GM12878 (cell line): Measurements from ENCODE around the gene CHN1. TPM values are rescaled to one million over a fixed set of nuclear protein-coding genes. Genes with fewer than 3 reads are reported as not detected.

ENCODE experiments used
- ATAC-seq: fragments of 200-7000 bp; cut with Tn5 transposase; 3 replicates; pipeline ENCODE4 v1.9.1; 2020; ENCODE audit warnings: mild to moderate bottlenecking, moderate library complexity
- BruUV-seq: library from RNA; stranded (reverse); fragments of 400-500 nt; replicated peaks from 2 replicates; lab custom pipeline; 2021; lab: Mats Ljungman, UMichigan
- CTCF ChIA-PET: fragments of 300-600 bp; sonication (Branson Sonifier 250); formaldehyde crosslinking; extraction: SDS; loops from one replicate; lab custom pipeline; 2021; ENCODE audit warnings: inconsistent platforms; lab: Yijun Ruan, JAX
- POLR2A ChIA-PET: fragments of 350-600 bp; formaldehyde crosslinking; extraction: SDS; loops from one replicate; lab custom pipeline; 2021; ENCODE audit warnings: inconsistent platforms; lab: Charles Lee
- RAD21 ChIA-PET: fragments of 300-600 bp; sonication (Branson Sonifier 250); formaldehyde crosslinking; loops from one replicate; lab custom pipeline; 2023; ENCODE audit warnings: antibody characterized with exemption; ENCODE audit not compliant: unreplicated experiment; lab: Charles Lee
- SMC1A ChIA-PET: fragments of 300-600 bp; sonication (Branson Sonifier 250); formaldehyde crosslinking; loops from one replicate; lab custom pipeline; 2023; ENCODE audit not compliant: unreplicated experiment, uncharacterized antibody; lab: Charles Lee
- DNase-seq: peaks from one replicate; pipeline ENCODE4 v3.0.0-alpha.2; 2011; ENCODE audit warnings: low read depth, low spot score
- FAIRE-seq: peaks from 3 replicates; lab custom pipeline; 2011; peaks lifted over from hg19 to GRCh38; lab: Jason Lieb, UNC
- H2AFZ ChIP-seq: 2 replicates; pipeline ENCODE4 v1.6.0; 2011; ENCODE audit warnings: low read depth, low read length, control low read depth; ENCODE audit not compliant: control insufficient read depth
- H3K27ac ChIP-seq: 2 replicates; pipeline ENCODE4 v1.5.1; 2011; ENCODE audit warnings: control low read depth; ENCODE audit not compliant: control insufficient read depth, insufficient read depth
- H3K27me3 ChIP-seq, 2 experiments: replicated peaks in 1 of 2; 2 replicates each; pipeline versions ENCODE4 v1.6.0 to v1.6.1; 2011; ENCODE audit warnings: low read length in 1 of 2; ENCODE audit not compliant: control insufficient read depth in 2 of 2, insufficient read depth in 2 of 2
- H3K36me3 ChIP-seq, 2 experiments: 2 replicates each; pipeline ENCODE4 v1.5.1; 2011; ENCODE audit warnings: low read length in 1 of 2; ENCODE audit not compliant: control insufficient read depth in 2 of 2, insufficient read depth in 2 of 2
- H3K4me1 ChIP-seq: 2 replicates; pipeline ENCODE4 v1.6.1; 2011; ENCODE audit warnings: mild to moderate bottlenecking, low read length, moderate library complexity, mixed read lengths; ENCODE audit not compliant: control insufficient read depth, insufficient read depth
- H3K4me2 ChIP-seq: 2 replicates; pipeline ENCODE4 v1.6.0; 2011; ENCODE audit warnings: control low read depth; ENCODE audit not compliant: control insufficient read depth, insufficient read depth
- H3K4me3 ChIP-seq: fragments of 200-600 bp; sonication (generic); 2 replicates; pipeline ENCODE4 v1.5.1; 2016
- H3K79me2 ChIP-seq: 2 replicates; pipeline ENCODE4 v1.6.0; 2011; ENCODE audit warnings: low read length; ENCODE audit not compliant: control insufficient read depth, insufficient read depth
- H3K9ac ChIP-seq: 2 replicates; pipeline ENCODE4 v1.8.0; 2011; ENCODE audit warnings: low read length, control low read depth, mixed read lengths; ENCODE audit not compliant: control insufficient read depth, insufficient read depth
- H3K9me3 ChIP-seq: replicated peaks from 3 replicates; pipeline ENCODE4 v1.5.1; 2011; ENCODE audit warnings: mild to moderate bottlenecking, low read length; ENCODE audit not compliant: control insufficient read depth, insufficient read depth
- H4K20me1 ChIP-seq: 2 replicates; pipeline ENCODE4 v1.6.0; 2011; ENCODE audit not compliant: control insufficient read depth, insufficient read depth
- FOXM1 ChIP-seq: IDR thresholded peaks from 2 replicates; pipeline ENCODE4 v1.6.1; 2012; ENCODE audit warnings: low read depth, mild to moderate bottlenecking, inconsistent platforms, low read length, moderate library complexity
- GATAD2B ChIP-seq: fragments of 450-650 bp; conservative IDR thresholded peaks from 2 replicates; pipeline ENCODE4 v1.6.1; 2017; ENCODE audit warnings: low read depth, mild to moderate bottlenecking, moderate library complexity
- MEF2A ChIP-seq: IDR thresholded peaks from 2 replicates; pipeline ENCODE4 v1.6.1; 2011; ENCODE audit warnings: low read depth, mild to moderate bottlenecking, low read length, moderate library complexity; ENCODE audit not compliant: insufficient read depth
- MYB ChIP-seq: fragments of 150-350 bp; IDR thresholded peaks from 2 replicates; pipeline ENCODE4 v1.6.1; 2014; ENCODE audit warnings: mild to moderate bottlenecking, low read depth, low read length, borderline replicate concordance
- NFYB ChIP-seq: IDR thresholded peaks from 2 replicates; pipeline ENCODE4 v1.6.1; 2011; ENCODE audit warnings: low read depth, mild to moderate bottlenecking, low read length, improper control_type of control experiment, moderate library complexity; ENCODE audit not compliant: insufficient read depth
- PAX5 ChIP-seq: IDR thresholded peaks from 2 replicates; pipeline ENCODE4 v1.6.1; 2011; ENCODE audit warnings: low read depth, low read length, borderline replicate concordance
- POLR2AphosphoS5 ChIP-seq: IDR thresholded peaks from 2 replicates; pipeline ENCODE4 v1.6.1; 2011; ENCODE audit warnings: mild to moderate bottlenecking, low read length, inconsistent platforms
- RAD51 ChIP-seq: fragments of 450-650 bp; IDR thresholded peaks from 2 replicates; pipeline ENCODE4 v1.6.1; 2016; ENCODE audit warnings: moderate library complexity, mild to moderate bottlenecking, inconsistent platforms
- RELB ChIP-seq: fragments of 450-650 bp; IDR thresholded peaks from 2 replicates; pipeline ENCODE4 v1.6.1; 2017; ENCODE audit warnings: low read depth, mild to moderate bottlenecking, moderate library complexity
- REST ChIP-seq: IDR thresholded peaks from 2 replicates; pipeline ENCODE4 v1.6.1; 2012; ENCODE audit warnings: mild to moderate bottlenecking, low read depth, low read length
- SREBF2 ChIP-seq: IDR thresholded peaks from 2 replicates; pipeline ENCODE4 v1.6.1; 2012; ENCODE audit warnings: mild to moderate bottlenecking, low read length
- SRF ChIP-seq, 2 experiments: IDR thresholded peaks; 2 replicates each; pipeline ENCODE4 v1.6.1; 2011; ENCODE audit warnings: low read depth in 2 of 2, low read length in 2 of 2, mild to moderate bottlenecking in 1 of 2, moderate library complexity in 1 of 2
- ZBED1 ChIP-seq: IDR thresholded peaks from 2 replicates; pipeline ENCODE4 v1.6.1; 2016; ENCODE audit warnings: borderline replicate concordance
- ZNF274 ChIP-seq: IDR thresholded peaks from one replicate; pipeline ENCODE4 v1.8.0; 2011; ENCODE audit not compliant: insufficient read length, insufficient read depth
- WGBS: methylation state at CpG from one replicate; pipeline ENCODE4 v1.1.6; 2016; ENCODE audit warnings: low lambda C conversion rate; ENCODE audit not compliant: insufficient replicate concordance, insufficient coverage; ENCODE audit errors: missing lambda C conversion rate; 5-methylcytosine and 5-hydroxymethylcytosine counted together
- in situ Hi-C: fragments of 300-500 bp; cut with MboI; formaldehyde crosslinking; loops from 9 replicates; pipeline ENCODE4 v1.14.3; 2018; ENCODE audit warnings: mixed read lengths
- intact Hi-C: fragments of 100-400 bp; cut with micrococcal nuclease; formaldehyde crosslinking; loops from one replicate; pipeline ENCODE4 v1.14.2; 2022; ENCODE audit not compliant: unreplicated experiment
- polyA plus RNA-seq, 11 experiments: library from polyadenylated mRNA; depleted of rRNA in 4 of 11; unstranded in 6 of 11; stranded (reverse) in 5 of 11; fragments of >200 nt; fragmentation: Nextera tagmentation in 4 of 11; fragmentation: Illumina TruSeq in 1 of 11; extraction: Ambion mirVana in 4 of 11; extraction: Trizol in 1 of 11; gene quantifications; 1 replicate in 1 of 11; 2 replicates in 10 of 11; pipeline versions ENCODE4 v1.2.1 to v1.2.3, GENCODE V29; 2011 to 2016; ENCODE audit warnings: inconsistent platforms in 2 of 11, missing spikeins in 2 of 11, low read depth in 1 of 11
- total RNA-seq, 4 experiments: library from RNA; depleted of rRNA in 3 of 4; stranded (reverse); fragments of >200 nt in 3 of 4; fragmentation: Illumina TruSeq in 1 of 4; extraction: Trizol in 1 of 4; gene quantifications; 2 replicates each; pipeline versions ENCODE4 v1.2.1 to v1.2.3, GENCODE V29; 2013 to 2021
- TF ChIP-seq, protein P1 (sequence below): IDR thresholded peaks from 2 replicates; pipeline ENCODE4 v1.6.1; 2011; ENCODE audit warnings: low read depth, mild to moderate bottlenecking, low read length, moderate library complexity, borderline replicate concordance; ENCODE audit errors: extremely low read depth

The CHN1 gene
- total and polyA plus RNA-seq, 10 of the 15 experiments (the other 5 are each of a cell fraction or from before 2014, with no cell fraction given) = 0.18 to 0.92 (median 0.53) TPM; not detected in 1

- BruUV-seq = no TSS peak
- RAD21 ChIA-PET = interaction anchor here (7.2 kb wide), 1 partner anchor 25 kb away, joined by 46 read pairs; no protein-coding TSS in a partner anchor
- CTCF ChIA-PET = interaction anchor here (0.7 to 4.7 kb wide), 4 partner anchors 8 to 220 kb away, joined by 3 to 41 read pairs (median 5); partner anchors contain the start of gene CHRNA1
- Histone ChIP-seq H3K79me2 (no peaks in the 10 kb centered on the region), H3K4me2 (no peak overlapping the region), H2AFZ (no peak overlapping the region), H3K4me1 (no peaks in the 10 kb centered on the region), H3K9me3 (no peaks in the 10 kb centered on the region), H3K9ac (no peak overlapping the region), H4K20me1 (no peaks in the 10 kb centered on the region), H3K4me3 (no peak overlapping the region), H3K27me3 (peaks cover 0 to 1% of the 10 kb centered on the region in 2 experiments; a peak in 1 of 4 replicates), H3K27ac (no peak overlapping the region), H3K36me3 (no peaks in the 10 kb centered on the region)
- no peak for TF ChIP-seq MYB
- no peak for TF ChIP-seq NFYB
- no peak for TF ChIP-seq GATAD2B
- TF ChIP-seq, protein P1, sequence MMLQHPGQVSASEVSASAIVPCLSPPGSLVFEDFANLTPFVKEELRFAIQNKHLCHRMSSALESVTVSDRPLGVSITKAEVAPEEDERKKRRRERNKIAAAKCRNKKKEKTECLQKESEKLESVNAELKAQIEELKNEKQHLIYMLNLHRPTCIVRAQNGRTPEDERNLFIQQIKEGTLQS = no peak
- no peak for TF ChIP-seq POLR2AphosphoS5
- TF ChIP-seq PAX5 = no peak
- TF ChIP-seq SREBF2 = no peak
- no peak for TF ChIP-seq ZNF274
- TF ChIP-seq ZBED1 = no peak
- no peak for TF ChIP-seq RAD51
- TF ChIP-seq SRF (IDR thresholded peaks at IDR 0.05; ENCODE audit: low read depth in 2 of 2, low read length in 2 of 2) = no peak
- TF ChIP-seq REST = no peak
- no peak for TF ChIP-seq FOXM1
- no peak for TF ChIP-seq MEF2A
- no peak for TF ChIP-seq RELB
- ATAC-seq = no peak
- in situ Hi-C loops = no loop called here
- POLR2A ChIA-PET = no interaction called here
- no peak for FAIRE-seq
- intact Hi-C loops = no loop called here
- WGBS = 51% methylated on average over 2 of the region's 2 CpGs
- SMC1A ChIA-PET = interaction anchor here (1.8 to 2.8 kb wide), 2 partner anchors 21 to 212 kb away, joined by 6 to 16 read pairs; no protein-coding TSS in a partner anchor
- no peak for DNase-seq
Measured at GRCh38 chr2:174773215-174773614, 232.0 kb downstream of the CHN1 start.
